ENCODE data around the gene PKDREJ. TPM values are rescaled to one million over a fixed set of nuclear protein-coding genes. Genes with fewer than 3 reads are reported as not detected.

The PKDREJ gene
- total and polyA plus RNA-seq, 2 experiments from 2014 or later, result not detected

DNA sequence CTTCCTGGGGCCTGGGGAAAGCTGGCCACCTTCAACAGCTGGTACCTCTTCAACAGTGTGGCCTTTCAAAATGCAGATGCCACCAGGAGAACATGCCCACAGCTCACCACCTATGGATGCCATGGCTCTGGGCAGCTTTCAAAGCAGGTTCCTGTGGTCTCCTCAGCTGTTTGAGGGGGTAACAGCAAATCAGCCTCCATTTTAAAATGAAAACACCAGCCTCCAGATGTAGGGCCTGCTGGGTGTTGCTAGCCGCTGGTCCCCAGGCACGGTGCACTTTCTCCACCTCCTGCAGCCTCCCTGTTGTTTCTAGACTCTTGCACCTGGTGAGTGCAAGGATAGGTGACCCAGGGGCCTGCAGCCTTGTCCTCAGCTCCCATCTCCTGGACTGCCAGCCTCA, 23.1 kb downstream of the PKDREJ start:
- H4K20me1 ChIP-seq (replicated peaks; ENCODE audit: insufficient read depth), result no peaks in the 10 kb centered on the region
- Mint-ChIP-seq H3K27me3 (ENCODE audit: insufficient read depth, low read depth, poor library complexity) (peaks cover 9% of the 10 kb centered on the region), H3K27ac (no peak overlapping the region), H3K4me3 (no peak overlapping the region), H3K4me1 (no peaks in the 10 kb centered on the region), H3K9me3 (no peaks in the 10 kb centered on the region; the same call in 2 of the 3 replicates), H3K36me3 (ENCODE audit: low read depth) (peaks cover 2% of the 10 kb centered on the region; the same call in 2 of the 3 replicates)
- H3F3A ChIP-seq (replicated peaks; ENCODE audit: low read depth), result no peaks in the 10 kb centered on the region
- H3K27me3 ChIP-seq (ENCODE audit: insufficient read depth), result no peaks in the 10 kb centered on the region
- TF ChIP-seq ZNF114 (CRISPR knock-in tag; IDR thresholded peaks at IDR 0.05) (no peak), EZH2phosphoT487 (IDR thresholded peaks at IDR 0.05; ENCODE audit: unreplicated experiment) (no peak)
- ATAC-seq (no peak), DNase-seq (ENCODE audit: low spot score) (no peak)
- H2AFZ ChIP-seq, result no peak overlapping the region
- no peaks in the 10 kb centered on the region for H3K79me2 ChIP-seq (replicated peaks; ENCODE audit: insufficient read depth)
- H3K4me1 ChIP-seq (ENCODE audit: insufficient read depth), result no peaks in the 10 kb centered on the region
- no peaks in the 10 kb centered on the region for H3K36me3 ChIP-seq (ENCODE audit: insufficient read depth)
- H3K27ac ChIP-seq (ENCODE audit: low read depth), result no peak overlapping the region
- no peak overlapping the region for H3K4me2 ChIP-seq
- H3K9me2 ChIP-seq (ENCODE audit: insufficient read depth), result no peaks in the 10 kb centered on the region
- H3K4me3 ChIP-seq, result no peak overlapping the region

DNA sequence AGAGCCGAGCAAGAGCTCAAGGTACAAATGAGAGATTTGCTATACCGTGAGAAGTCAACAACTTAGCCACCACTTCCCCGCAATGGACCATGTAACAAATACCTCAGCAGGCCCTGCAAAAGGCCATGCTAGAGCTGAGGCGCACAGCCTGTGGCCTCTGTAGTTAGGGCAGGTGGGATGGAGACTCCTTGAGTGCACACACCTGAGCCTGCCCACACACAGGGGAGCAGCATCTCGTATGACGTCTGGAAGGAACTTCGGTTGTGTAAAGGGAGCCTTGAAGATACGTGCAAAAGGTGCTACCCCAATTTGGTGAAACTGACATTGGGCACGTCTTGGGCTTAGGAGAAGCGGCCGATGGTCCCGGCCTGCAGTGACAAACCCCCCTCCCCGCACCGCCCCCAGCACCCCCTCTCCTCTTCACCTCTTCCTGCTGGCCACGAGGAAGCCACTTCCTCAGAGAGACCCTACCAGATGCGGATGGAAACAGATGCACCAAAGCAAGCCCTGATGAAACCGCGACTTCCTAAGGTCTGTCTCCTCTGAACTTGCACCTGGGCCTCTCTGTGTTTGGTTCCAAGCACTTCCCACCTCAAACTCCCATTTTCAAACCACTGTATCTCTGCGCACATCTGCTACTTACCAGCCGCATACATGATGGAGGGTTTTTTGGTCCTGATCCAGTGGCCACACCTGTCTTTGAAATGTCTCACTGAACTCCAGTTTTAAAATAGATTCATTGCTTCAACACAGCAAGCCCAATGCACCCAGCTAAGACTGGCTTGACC, 23.7 kb downstream of the PKDREJ start:
- H3K27ac Mint-ChIP-seq, result no peak overlapping the region
- H2AFZ ChIP-seq, result no peak overlapping the region
- TF ChIP-seq EZH2 (IDR thresholded peaks at IDR 0.05; ENCODE audit: low read depth, unreplicated experiment) (no peak), CREB1 (CRISPR knock-in tag; IDR thresholded peaks at IDR 0.05; ENCODE audit: low read depth) (no peak), ZNF114 (CRISPR knock-in tag; IDR thresholded peaks at IDR 0.05) (no peak), ZNF331 (CRISPR knock-in tag; IDR thresholded peaks at IDR 0.05; ENCODE audit: low read depth) (no peak), POLR2AphosphoS5 (IDR thresholded peaks at IDR 0.05; ENCODE audit: low read depth) (no peak), EZH2phosphoT487 (IDR thresholded peaks at IDR 0.05; ENCODE audit: unreplicated experiment) (no peak), JUNB (IDR thresholded peaks at IDR 0.05; ENCODE audit: unreplicated experiment) (no peak)
- TF ChIP-seq, protein P1, sequence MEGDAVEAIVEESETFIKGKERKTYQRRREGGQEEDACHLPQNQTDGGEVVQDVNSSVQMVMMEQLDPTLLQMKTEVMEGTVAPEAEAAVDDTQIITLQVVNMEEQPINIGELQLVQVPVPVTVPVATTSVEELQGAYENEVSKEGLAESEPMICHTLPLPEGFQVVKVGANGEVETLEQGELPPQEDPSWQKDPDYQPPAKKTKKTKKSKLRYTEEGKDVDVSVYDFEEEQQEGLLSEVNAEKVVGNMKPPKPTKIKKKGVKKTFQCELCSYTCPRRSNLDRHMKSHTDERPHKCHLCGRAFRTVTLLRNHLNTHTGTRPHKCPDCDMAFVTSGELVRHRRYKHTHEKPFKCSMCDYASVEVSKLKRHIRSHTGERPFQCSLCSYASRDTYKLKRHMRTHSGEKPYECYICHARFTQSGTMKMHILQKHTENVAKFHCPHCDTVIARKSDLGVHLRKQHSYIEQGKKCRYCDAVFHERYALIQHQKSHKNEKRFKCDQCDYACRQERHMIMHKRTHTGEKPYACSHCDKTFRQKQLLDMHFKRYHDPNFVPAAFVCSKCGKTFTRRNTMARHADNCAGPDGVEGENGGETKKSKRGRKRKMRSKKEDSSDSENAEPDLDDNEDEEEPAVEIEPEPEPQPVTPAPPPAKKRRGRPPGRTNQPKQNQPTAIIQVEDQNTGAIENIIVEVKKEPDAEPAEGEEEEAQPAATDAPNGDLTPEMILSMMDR (conservative IDR thresholded peaks at IDR 0.05; ENCODE audit: low read depth in 2 of 2), result no peak
- TF ChIP-seq, protein P2, sequence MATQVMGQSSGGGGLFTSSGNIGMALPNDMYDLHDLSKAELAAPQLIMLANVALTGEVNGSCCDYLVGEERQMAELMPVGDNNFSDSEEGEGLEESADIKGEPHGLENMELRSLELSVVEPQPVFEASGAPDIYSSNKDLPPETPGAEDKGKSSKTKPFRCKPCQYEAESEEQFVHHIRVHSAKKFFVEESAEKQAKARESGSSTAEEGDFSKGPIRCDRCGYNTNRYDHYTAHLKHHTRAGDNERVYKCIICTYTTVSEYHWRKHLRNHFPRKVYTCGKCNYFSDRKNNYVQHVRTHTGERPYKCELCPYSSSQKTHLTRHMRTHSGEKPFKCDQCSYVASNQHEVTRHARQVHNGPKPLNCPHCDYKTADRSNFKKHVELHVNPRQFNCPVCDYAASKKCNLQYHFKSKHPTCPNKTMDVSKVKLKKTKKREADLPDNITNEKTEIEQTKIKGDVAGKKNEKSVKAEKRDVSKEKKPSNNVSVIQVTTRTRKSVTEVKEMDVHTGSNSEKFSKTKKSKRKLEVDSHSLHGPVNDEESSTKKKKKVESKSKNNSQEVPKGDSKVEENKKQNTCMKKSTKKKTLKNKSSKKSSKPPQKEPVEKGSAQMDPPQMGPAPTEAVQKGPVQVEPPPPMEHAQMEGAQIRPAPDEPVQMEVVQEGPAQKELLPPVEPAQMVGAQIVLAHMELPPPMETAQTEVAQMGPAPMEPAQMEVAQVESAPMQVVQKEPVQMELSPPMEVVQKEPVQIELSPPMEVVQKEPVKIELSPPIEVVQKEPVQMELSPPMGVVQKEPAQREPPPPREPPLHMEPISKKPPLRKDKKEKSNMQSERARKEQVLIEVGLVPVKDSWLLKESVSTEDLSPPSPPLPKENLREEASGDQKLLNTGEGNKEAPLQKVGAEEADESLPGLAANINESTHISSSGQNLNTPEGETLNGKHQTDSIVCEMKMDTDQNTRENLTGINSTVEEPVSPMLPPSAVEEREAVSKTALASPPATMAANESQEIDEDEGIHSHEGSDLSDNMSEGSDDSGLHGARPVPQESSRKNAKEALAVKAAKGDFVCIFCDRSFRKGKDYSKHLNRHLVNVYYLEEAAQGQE (IDR thresholded peaks at IDR 0.05; ENCODE audit: unreplicated experiment), result no peak

More for the DNA sequence above, 23.7 kb downstream of the PKDREJ start:
- no peaks in the 10 kb centered on the region; the same call in 2 of the 3 replicates for H3K9me3 Mint-ChIP-seq
- Histone ChIP-seq H3K79me2 (replicated peaks; ENCODE audit: insufficient read depth) (no peaks in the 10 kb centered on the region), H3K4me2 (no peak overlapping the region), H3K27me3 (ENCODE audit: insufficient read depth) (no peaks in the 10 kb centered on the region), H3K36me3 (ENCODE audit: insufficient read depth) (no peaks in the 10 kb centered on the region), H4K20me1 (replicated peaks; ENCODE audit: insufficient read depth) (no peaks in the 10 kb centered on the region), H3F3A (replicated peaks; ENCODE audit: low read depth) (no peaks in the 10 kb centered on the region), H3K27ac (ENCODE audit: low read depth) (no peak overlapping the region), H3K9me2 (ENCODE audit: insufficient read depth) (no peaks in the 10 kb centered on the region), H3K4me3 (no peak overlapping the region), H3K4me1 (ENCODE audit: insufficient read depth) (no peaks in the 10 kb centered on the region)
- DNase-seq (ENCODE audit: low spot score), result no peak
- H3K36me3 Mint-ChIP-seq (ENCODE audit: low read depth), result peaks cover 2% of the 10 kb centered on the region; the same call in 2 of the 3 replicates
- H3K4me3 Mint-ChIP-seq, result no peak overlapping the region
- H3K27me3 Mint-ChIP-seq (ENCODE audit: insufficient read depth, low read depth, poor library complexity), result peaks cover 9% of the 10 kb centered on the region
- no peak for ATAC-seq
- H3K4me1 Mint-ChIP-seq, result no peaks in the 10 kb centered on the region

All from GM23338 (cell line).